Heart left ventricle (tissue), 13 donors: Measurements from ENCODE around the gene FAF1.

Experiments used
- CTCF ChIP-seq, 12 donors: fragments of 200-600 bp; sonication (generic) in 4 of 12; IDR thresholded peaks; one replicate each; pipeline versions ENCODE4 v1.5.0 to v1.8.0; 2018 to 2022; ENCODE audit warnings: antibody characterized with exemption in 12 of 12, mild to moderate bottlenecking in 5 of 12
- POLR2A ChIP-seq, 2 donors: fragments of 450-650 bp; IDR thresholded peaks; one replicate each; pipeline ENCODE4 v1.6.1; 2017; ENCODE audit warnings: antibody characterized with exemption in 2 of 2, mild to moderate bottlenecking in 2 of 2, moderate library complexity in 2 of 2
- donor health status: ischemic (EF 13 %, LVEDD 7.1; RV severe dilation, severe dysfunction).
- donor health status: DM: no; HTN: yes; CAD: no.
- donor health status: DM: no; HTN: no; CAD: no.
- donor health status: ischemic (EF 25% LVEDD 6.9; RV normal size, moderate dysfunction).
- donor health status: ischemic (EF 25% LVEDD 5.7; RV mildly dilated, moderate dysfunction).
- donor health status: ischemic (EF 35%, LVEDD 5.7; RV mildly dilated, moderate dysfunction).
- donor health status: nonischemic (EF 11% LVEDD 7.7; RV severe dilation, severe dysfunction).
- donor health status: DM: yes; HTN: yes; CAD: no.
- donor health status: PGD.
- donor health status: ischemic (EF 29% LVEDD 5.4; RV normal size, mild dysfunction).
- donor health status: nonischemic (EF 23%, LVEDD 6.1; RV moderate dilation, normal function).

- TF ChIP-seq CTCF (IDR thresholded peaks at IDR 0.05) (no peak), POLR2A (IDR thresholded peaks at IDR 0.05) (no peak)
Measured at GRCh38 chr1:50739125-50739524, 220.9 kb downstream of the FAF1 start.
